Psoas muscle (tissue), 8 donors: ENCODE data around the gene PPARG. TPM values are rescaled to one million over a fixed set of nuclear protein-coding genes. Genes with fewer than 3 reads are reported as not detected.

Experiments used
- ATAC-seq, 4 donors: fragments of 200-7000 bp; cut with Tn5 transposase; one replicate each; pipeline ENCODE4 v1.9.1; 2020; ENCODE audit warnings: moderate library complexity in 3 of 4, mild to moderate bottlenecking in 2 of 4
- DNase-seq, 2 donors: peaks; one replicate each; pipeline ENCODE4 v3.0.0-alpha.2; 2020
- H3K27ac ChIP-seq: fragments of 200-600 bp; one replicate; pipeline ENCODE4 v1.8.0; 2022
- H3K27me3 ChIP-seq, 3 donors: fragments of 200-600 bp in 1 of 3; one replicate each; pipeline versions ENCODE4 v1.6.1 to v1.8.0; 2013 to 2022; ENCODE audit warnings: low read length in 2 of 3, mild to moderate bottlenecking in 2 of 3, moderate library complexity in 1 of 3; ENCODE audit not compliant: insufficient read depth in 3 of 3
- H3K36me3 ChIP-seq, 2 donors: fragments of 200-600 bp in 1 of 2; one replicate each; pipeline versions ENCODE4 v1.6.1 to v1.8.0; 2013 to 2022; ENCODE audit warnings: low read depth in 1 of 2, mild to moderate bottlenecking in 1 of 2, moderate library complexity in 1 of 2; ENCODE audit not compliant: insufficient read depth in 1 of 2
- H3K4me1 ChIP-seq: fragments of 200-600 bp; one replicate; pipeline ENCODE4 v1.8.0; 2022
- H3K4me3 ChIP-seq: fragments of 200-600 bp; one replicate; pipeline ENCODE4 v1.8.0; 2022; ENCODE audit warnings: mild to moderate bottlenecking
- H3K9me3 ChIP-seq: fragments of 200-600 bp; one replicate; pipeline ENCODE4 v1.8.0; 2022
- WGBS, 3 donors: extraction: QIAGEN DNeasy Blood & Tissue Kit; methylation state at CpG; one replicate each; pipeline versions ENCODE4 v1.1.6 to v1.1.7; 2013; 5-methylcytosine and 5-hydroxymethylcytosine counted together
- intact Hi-C, 2 donors: fragments of 100-400 bp; cut with DNase I; formaldehyde crosslinking; loops; one replicate each; pipeline versions ENCODE4 v1.11.0 to v1.14.2; 2022
- polyA plus RNA-seq, 3 donors: library from polyadenylated mRNA; stranded (reverse); fragments of 200-250 nt; gene quantifications; one replicate each; pipeline ENCODE4 v1.2.3, GENCODE V29; 2013
- total RNA-seq, 4 donors: library from RNA; stranded (reverse); fragmentation: NEBNext Ultra II Directional in 2 of 4; extraction: Animal tissue kit (Norgen Biotek cat#: 25700) in 2 of 4; gene quantifications; one replicate each; pipeline versions ENCODE4 v1.2.1 to v1.2.4, GENCODE V29; 2021 to 2023
- TF ChIP-seq, protein P1 (sequence below): fragments of 200-600 bp; IDR thresholded peaks from one replicate; pipeline ENCODE4 v1.8.0; 2022; ENCODE audit warnings: antibody characterized with exemption
- donor health status: healthy with polysubstance abuse.
- donor health status: DM: no; HTN: no; CAD: no; lungs with moderate emphysema.
- donor health status: Bipolar disorder and iron deficiency.
- donor health status: healthy.
- donor health status: DM: yes; HTN: yes; CAD: no.
- donor health status: DM: no; HTN: no; CAD: no.
- donor health status: DM: no; HTN: no; CAD: no.
- donor health status: DM: yes; HTN: yes; CAD: no.

The PPARG gene
- total and polyA plus RNA-seq, 7 donors, result 3.1 to 6.8 (median 4.3) TPM

DNA sequence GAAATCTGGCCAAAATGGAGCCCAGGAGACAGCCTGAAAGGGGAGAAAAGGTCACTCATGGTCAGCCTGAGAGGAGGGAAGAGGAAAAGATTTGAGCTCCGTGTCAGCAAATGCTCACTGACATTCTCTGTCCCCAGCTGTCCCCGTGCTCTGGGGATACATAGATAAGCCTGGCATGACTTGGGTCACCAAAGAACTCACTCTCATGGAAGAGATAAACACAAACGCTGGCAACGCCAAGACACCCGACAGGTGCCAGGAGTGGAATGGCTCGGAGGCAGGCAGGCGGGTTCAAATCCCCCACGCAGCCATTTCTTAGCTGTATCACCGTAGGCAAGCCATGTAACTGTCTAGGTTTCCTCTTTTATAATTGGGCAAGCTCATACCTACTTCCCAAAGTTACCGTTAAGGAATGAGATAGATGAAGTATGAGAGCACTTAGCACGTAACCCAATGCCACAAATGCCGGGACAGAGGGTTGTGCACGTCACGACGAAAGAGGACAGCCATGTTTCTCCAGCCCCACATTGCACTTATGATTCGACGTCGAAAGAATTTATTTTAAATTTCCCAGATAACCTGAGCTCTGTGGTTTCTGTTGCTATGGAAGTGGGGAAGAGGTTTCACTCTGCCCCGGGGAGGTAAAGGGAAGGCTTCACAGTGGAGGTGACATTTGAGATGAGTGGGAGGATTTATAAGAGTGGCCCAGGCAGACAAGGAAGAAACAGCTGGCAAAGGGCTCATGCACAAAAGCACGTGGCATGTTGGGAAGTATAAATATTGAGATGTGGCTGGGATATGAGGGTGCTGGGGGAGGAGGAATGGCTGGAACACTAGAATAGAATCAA, 154.0 kb downstream of the PPARG start:
- no peak overlapping the region for H3K4me3 ChIP-seq
- intact Hi-C loops, result no loop called here
- no peak overlapping the region for H3K27ac ChIP-seq
- DNase-seq (no peak), ATAC-seq (no peak)
- H3K36me3 ChIP-seq, result no peaks in the 10 kb centered on the region
- TF ChIP-seq, protein P1, sequence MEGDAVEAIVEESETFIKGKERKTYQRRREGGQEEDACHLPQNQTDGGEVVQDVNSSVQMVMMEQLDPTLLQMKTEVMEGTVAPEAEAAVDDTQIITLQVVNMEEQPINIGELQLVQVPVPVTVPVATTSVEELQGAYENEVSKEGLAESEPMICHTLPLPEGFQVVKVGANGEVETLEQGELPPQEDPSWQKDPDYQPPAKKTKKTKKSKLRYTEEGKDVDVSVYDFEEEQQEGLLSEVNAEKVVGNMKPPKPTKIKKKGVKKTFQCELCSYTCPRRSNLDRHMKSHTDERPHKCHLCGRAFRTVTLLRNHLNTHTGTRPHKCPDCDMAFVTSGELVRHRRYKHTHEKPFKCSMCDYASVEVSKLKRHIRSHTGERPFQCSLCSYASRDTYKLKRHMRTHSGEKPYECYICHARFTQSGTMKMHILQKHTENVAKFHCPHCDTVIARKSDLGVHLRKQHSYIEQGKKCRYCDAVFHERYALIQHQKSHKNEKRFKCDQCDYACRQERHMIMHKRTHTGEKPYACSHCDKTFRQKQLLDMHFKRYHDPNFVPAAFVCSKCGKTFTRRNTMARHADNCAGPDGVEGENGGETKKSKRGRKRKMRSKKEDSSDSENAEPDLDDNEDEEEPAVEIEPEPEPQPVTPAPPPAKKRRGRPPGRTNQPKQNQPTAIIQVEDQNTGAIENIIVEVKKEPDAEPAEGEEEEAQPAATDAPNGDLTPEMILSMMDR, result no peak
- no peaks in the 10 kb centered on the region for H3K9me3 ChIP-seq
- peaks cover 0 to 24% (median 4%) of the 10 kb centered on the region in 3 donors for H3K27me3 ChIP-seq
- H3K4me1 ChIP-seq, result no peaks in the 10 kb centered on the region
- WGBS, 3 donors, result 30 to 39% (median 32%) methylated on average over 20 of the region's 20 CpGs

DNA sequence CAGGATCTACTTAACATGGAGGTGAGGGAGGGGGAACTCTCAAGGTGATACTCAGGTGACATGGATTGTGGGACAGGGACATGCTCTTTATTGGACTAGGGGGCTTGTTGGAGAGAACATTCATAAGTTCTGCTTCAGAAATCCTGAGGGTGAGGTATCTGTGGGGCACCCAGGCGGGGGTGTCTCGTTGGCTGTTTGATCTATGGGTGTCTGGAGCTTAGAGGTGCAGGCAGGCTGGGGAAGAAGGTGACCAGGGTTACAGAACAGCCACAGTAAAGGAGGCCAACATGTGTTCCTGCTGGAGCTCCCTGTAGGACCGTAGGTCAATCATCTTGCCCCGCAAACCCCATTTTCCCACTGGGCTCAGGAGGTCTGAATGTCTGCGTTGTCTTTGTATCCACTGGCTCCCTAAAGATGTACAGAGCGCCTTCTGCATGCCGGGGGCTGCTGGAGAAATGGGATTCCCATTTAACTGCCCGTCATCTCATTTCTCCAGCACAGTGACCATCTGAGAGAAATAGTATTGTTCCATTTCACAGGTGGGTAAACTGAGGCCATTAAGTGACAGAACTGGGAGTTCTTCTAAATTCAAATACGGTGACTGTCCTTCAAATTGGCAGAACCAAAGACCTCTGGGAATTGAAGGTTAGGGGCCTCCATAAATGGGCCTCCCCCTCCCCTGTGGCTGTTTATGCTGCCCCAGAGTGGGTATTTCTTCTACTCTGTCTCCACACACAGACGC, 155.1 kb downstream of the PPARG start:
- Histone ChIP-seq H3K27ac (no peak overlapping the region), H3K4me1 (no peaks in the 10 kb centered on the region), H3K27me3 (peaks cover 0 to 19% (median 4%) of the 10 kb centered on the region in 3 donors), H3K36me3 (no peaks in the 10 kb centered on the region), H3K4me3 (no peak overlapping the region), H3K9me3 (no peaks in the 10 kb centered on the region)
- ATAC-seq (no peak), DNase-seq (no peak)
- TF ChIP-seq, protein P1, result no peak
- intact Hi-C loops, result no loop called here
- 93 to 95% (median 94%) methylated on average over 10 of the region's 10 CpGs for WGBS, 3 donors

DNA sequence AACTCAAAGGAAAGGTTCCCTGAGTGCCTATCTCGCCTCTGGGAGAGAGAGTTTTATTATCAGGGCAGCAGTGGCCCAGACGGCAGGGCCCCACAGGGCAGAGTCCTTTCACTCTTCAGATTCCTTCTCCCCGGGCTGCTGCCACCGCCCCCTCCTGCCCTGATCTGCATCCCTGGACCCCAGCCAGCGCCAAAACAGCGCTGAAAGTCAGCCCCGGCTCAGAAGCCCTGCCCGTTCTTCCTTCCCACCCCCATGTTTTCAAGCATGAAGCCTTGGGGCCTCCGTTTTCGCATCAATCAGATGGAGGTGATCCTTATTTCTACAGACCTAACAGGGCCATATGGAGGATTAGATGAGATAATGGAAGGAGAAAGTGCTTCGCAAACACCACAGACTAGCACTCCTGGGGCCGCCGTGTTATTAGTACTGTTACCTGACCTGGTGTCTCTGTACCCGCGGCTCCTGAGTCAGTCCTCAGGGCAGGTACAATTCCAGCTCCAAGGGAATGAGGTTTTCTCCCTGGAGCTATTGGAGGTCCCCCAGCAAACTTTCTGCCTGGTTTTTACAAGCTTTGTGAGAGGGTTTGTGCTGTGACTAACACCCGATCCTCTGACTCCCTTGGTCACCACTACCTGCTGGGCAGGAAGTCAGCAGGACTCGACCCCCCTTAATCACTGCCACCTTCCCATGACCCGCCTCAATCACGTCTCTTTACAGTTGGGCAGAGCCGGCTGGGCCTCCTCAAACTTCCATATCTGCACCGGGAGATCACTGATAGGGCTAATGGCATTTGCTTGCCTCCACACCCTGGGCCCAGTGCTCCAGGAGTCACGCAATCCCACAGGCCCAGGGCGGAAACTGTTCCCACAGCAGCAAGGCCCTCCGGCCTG, 156.0 kb downstream of the PPARG start:
- Histone ChIP-seq H3K27ac (no peak overlapping the region), H3K36me3 (no peaks in the 10 kb centered on the region), H3K4me1 (no peaks in the 10 kb centered on the region), H3K27me3 (peaks cover 0 to 19% (median 4%) of the 10 kb centered on the region in 3 donors), H3K9me3 (no peaks in the 10 kb centered on the region), H3K4me3 (no peak overlapping the region)
- WGBS, 3 donors, result 71 to 75% (median 73%) methylated on average over 24 of the region's 24 CpGs
- ATAC-seq (no peak), DNase-seq (no peak)
- intact Hi-C loops, result no loop called here
- TF ChIP-seq, protein P1, result no peak

DNA sequence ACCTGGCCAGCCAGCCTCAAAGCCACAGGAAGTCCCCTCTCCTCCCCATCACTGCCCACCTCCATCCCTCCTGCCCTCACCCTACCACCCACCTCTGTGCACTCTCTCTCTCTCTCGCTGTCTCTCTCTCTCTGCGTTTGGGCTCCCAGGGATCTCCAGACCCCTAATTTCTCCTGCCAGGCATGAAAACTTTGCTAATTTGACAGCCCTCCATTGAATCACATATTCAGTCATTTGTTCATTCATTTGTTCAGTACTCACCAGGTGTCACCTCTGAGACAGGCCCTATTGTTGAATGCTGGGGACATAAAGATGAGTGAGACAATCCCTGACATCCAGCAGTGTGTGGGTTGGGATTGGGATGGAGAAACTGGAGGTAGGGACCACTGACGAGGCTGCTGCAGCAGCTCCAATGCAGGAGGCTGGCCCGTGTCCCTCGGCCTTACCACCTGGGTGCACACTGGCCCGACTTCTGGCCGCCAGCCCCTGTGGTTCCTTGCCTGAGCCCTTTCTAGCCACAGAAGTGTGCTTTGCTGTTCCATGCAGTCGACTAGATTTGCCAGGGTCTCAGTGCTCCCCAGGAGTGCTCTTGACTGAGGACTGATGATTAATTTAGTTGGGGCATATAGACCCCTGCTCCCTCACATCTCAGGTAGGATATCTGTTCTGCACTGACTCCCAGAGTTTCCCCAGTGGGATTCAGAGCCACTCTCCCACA, 156.8 kb downstream of the PPARG start:
- DNase-seq (no peak), ATAC-seq (no peak)
- no peaks in the 10 kb centered on the region for H3K4me1 ChIP-seq
- no peaks in the 10 kb centered on the region for H3K9me3 ChIP-seq
- peaks cover 0 to 19% (median 1%) of the 10 kb centered on the region in 3 donors for H3K27me3 ChIP-seq
- WGBS, 3 donors, result 87 to 91% (median 90%) methylated on average over 8 of the region's 8 CpGs
- intact Hi-C loops, result no loop called here
- no peak overlapping the region for H3K27ac ChIP-seq
- TF ChIP-seq, protein P1, result no peak
- H3K4me3 ChIP-seq, result no peak overlapping the region
- no peaks in the 10 kb centered on the region for H3K36me3 ChIP-seq
